ENCODE data around the gene HIVEP3. TPM values are rescaled to one million over a fixed set of nuclear protein-coding genes. Genes with fewer than 3 reads are reported as not detected.
"Not testable (repeated sequence)": the region's sequence is repeated elsewhere in the genome, so short reads cannot be mapped to it uniquely, and the experiment has no call there.

Gene HIVEP3
- total RNA-seq, 1 experiment from 2014 or later, result 1.4 TPM

DNA sequence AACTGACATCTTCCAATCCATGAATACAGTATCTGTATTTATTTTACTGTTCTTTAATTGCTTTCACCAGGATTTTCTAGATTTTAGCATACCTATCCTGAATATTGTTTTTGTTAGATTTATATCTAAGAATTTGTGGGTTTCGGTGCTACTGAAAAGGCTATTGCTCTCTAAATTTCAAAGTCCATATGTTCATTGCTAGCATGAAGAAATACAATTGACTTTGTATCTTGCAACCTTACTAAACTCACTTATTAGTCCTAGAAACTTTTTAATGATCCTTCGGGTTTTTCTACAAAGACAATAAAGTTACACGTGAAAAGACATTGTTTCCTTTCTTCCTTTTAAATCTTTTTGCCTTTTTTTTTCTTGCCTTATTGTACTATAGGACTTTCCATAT is 12.9 kb upstream of the HIVEP3 start:
- in situ Hi-C loops (cut with HindIII; ENCODE audit: low pct_unique_long_range_greater_than_20kb, low sequenced_read_pairs), result no loop called here
- no peak for DNase-seq (ENCODE audit: low read depth)

DNA sequence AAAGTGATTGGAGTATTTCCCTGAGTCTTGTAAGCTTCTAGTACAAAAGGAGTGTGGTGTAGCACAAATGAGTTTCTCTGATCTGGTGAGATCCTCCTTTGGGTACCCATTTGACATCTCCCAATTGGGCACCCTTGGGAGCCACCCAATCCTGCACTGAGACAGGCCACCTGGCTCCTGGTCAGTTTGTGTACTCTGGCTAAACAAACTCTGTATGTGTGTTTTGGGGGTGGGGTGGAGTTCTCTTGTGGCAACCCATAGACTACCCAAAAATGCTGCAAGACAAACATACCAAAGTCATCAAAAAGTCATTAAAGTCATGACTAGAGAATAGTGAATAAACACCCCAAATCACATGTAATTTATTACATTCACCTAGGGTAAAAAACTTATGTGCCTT is 8.4 kb upstream of the HIVEP3 start:
- in situ Hi-C loops (cut with HindIII; ENCODE audit: low pct_unique_long_range_greater_than_20kb, low sequenced_read_pairs), result no loop called here

DNA sequence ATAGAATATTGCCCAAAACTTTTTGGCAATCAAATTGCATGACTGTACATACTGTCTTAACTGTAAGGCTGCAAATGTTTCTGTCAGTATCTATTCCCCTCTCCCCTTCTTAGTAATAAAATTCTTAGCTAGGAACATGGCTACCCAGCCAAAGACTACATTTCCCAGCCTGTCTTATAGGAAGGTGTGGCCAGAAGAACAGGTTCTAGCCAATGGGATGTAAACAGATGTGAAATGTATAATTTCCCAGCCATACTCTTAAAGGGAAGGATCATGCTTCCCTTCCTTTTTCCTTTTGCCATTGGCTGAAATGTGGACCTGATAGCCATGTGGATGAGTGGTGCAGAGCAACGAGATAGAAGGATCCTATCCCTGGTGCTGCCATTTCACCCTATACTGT is 7.0 kb upstream of the HIVEP3 start:
- in situ Hi-C loops (cut with HindIII; ENCODE audit: low pct_unique_long_range_greater_than_20kb, low sequenced_read_pairs), result no loop called here
- no peak for DNase-seq (ENCODE audit: low read depth)

More for the DNA sequence above, 8.4 kb upstream of the HIVEP3 start:
- DNase-seq (ENCODE audit: low read depth), result no peak

DNA sequence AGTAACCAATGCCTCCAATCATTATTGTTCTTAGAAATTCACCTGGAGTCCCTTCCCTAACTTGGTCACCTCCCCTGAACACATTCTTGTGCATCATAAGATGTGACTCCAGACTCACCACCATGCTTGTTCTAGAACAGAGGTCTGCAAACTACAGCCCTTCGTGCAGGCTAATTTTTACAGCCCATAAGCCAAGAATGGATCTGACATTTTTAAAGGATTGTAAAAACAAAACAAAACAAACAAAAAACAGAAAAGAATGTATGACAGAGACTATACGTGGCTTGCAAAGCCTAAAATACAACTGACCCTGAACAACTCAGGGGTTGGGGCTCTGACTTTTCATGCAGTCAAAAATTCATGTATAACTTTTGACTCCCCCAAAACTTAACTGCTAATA is 6.2 kb upstream of the HIVEP3 start:
- in situ Hi-C loops (cut with HindIII; ENCODE audit: low pct_unique_long_range_greater_than_20kb, low sequenced_read_pairs), result no loop called here
- DNase-seq (ENCODE audit: low read depth), result no peak

DNA sequence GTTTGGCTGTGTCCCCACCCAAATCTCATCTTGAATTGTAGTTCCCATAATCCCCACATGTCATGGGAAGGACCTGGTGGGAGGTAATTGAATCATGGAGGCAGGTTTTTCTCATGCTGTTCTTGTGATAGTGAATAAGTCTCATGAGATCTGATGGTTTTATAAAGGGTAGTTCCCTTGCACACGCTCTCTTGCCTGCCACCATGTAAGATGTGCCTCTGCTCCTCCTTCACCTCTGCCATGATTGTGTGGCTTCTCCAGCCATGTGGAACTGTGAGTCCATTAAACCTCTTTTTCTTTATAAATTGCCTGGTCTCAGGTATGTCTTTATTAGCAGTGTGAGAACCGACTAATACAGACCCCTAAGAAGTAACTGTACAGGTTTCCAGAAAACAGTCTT is 2.5 kb upstream of the HIVEP3 start:
- in situ Hi-C loops (cut with HindIII; ENCODE audit: low pct_unique_long_range_greater_than_20kb, low sequenced_read_pairs); DNase-seq (ENCODE audit: low read depth): not testable (repeated sequence)

DNA sequence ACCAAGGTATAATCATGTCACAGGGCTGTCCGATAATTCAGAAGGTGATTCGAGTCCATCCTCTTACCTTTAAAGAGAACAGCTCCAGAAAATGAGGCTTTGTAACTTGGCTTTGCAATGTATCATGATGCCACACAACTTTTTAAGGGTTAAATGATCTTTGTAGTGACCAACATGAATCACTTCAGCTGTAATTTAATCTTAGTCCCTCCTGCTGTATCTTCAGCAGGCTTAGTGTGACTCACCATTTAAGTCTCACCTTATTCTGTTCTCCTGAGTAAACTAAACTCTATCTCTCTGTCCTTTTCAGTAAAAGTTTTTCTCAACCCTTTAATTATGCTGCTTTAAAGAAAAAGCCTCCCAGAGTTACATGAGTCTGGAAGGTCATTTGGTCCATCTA is 1.9 kb upstream of the HIVEP3 start:
- DNase-seq (ENCODE audit: low read depth), result peak; percentile 38
- in situ Hi-C loops (cut with HindIII; ENCODE audit: low pct_unique_long_range_greater_than_20kb, low sequenced_read_pairs), result no loop called here

DNA sequence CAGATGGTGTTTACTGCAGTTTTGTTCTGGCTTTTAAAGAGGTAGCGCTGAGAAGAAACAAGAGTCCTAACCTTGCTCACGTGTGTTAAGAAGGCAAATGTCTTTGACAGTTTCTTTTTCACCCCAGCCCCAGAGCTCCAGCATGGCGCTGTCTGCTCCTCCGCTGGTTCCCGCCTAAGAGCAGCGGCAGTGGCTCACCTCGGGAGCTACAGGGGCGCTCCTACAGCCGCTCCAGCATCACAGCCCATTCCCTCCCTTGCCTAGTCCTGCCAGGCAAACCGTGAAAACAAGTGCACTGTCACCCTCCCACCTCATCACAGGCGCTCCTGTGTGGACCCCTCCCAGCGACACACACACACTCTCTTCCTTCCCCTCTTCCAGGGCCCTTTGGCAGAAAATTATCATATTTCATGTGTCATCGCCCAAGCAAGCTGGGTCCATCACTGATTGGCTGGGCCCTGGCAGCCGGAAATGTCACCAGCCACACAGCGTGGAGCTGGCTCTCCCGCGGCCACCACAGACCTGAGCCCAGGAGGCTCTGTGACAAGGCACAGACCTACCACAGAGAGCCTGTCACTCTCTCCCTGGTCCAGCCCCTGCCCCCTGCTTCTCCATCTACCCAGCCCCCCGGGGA is 1.2 kb upstream of the HIVEP3 start:
- DNase-seq (ENCODE audit: low read depth), result peak; percentile 94
- in situ Hi-C loops (cut with HindIII; ENCODE audit: low pct_unique_long_range_greater_than_20kb, low sequenced_read_pairs), result no loop called here

DNA sequence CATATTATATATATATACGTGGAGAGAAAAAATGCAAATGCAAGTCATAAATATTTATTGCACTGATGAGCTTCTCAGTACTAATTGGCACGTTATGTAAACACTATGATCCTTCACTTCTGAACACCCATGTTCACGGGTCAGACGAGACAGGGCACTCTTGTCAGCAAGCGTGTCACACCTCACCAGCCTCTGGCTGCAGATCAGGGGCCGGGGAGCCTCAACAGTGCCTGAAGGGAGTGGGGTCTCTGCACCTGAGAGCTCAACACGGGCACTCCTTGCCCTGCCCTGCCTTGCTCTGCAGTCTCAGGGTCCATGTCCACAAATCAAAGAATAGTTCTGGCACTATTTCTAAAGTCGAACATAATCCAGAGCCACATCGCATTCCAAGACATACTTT is 409 bp upstream of the HIVEP3 start:
- no peak for DNase-seq (ENCODE audit: low read depth)
- in situ Hi-C loops (cut with HindIII; ENCODE audit: low pct_unique_long_range_greater_than_20kb, low sequenced_read_pairs), result no loop called here

DNA sequence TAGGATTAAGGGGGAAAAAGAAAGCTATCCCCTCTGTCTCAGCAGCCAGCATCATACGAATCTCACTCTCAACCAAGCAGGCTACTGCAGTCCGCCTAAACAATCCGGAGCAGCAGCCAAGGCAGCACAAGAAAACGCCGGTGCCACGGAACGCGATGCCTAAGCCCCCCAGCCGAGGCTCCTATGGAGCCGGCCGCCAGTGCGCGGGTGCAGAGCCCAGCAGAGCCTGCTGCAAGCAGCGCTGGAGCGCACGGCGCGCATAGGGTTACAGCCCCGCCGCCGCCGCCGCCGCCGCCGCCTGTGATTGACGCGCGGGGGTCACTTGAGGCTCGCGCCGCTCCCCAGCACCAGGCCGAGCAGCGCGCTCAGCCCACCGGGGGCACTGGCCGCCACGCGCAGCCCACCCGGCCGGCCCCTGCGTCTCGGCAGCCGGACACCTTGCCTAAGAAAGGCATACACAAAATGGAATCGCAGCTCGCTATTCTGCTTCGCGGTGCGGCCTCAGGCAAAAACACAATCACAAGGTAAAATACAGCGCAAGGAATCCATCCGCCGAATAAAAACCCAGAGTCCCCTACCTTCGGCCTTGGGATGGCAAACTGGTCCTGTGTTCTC is 780 bp downstream of the HIVEP3 start:
- in situ Hi-C loops (cut with HindIII; ENCODE audit: low pct_unique_long_range_greater_than_20kb, low sequenced_read_pairs), result no loop called here
- peak; percentile 41 for DNase-seq (ENCODE audit: low read depth)

DNA sequence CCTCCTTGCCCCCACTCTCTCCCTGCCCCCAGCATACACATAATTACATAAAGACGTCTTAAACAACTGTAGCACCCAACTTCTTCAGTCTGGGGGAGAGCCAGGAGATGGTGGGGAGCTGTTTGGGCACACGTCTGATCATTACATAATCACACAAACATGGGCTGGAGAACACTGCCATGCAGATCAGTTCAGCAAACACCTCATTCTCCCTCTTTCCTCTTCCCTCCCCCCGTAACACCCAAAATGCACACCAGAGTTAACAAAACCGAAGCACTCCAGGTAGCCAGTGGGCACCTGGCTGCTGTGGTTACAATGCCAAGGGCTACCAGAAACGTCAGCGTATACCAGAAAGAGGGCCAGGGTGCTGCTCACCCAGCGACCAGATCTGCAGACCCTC is 1.6 kb downstream of the HIVEP3 start:
- DNase-seq (ENCODE audit: low read depth), result no peak
- in situ Hi-C loops (cut with HindIII; ENCODE audit: low pct_unique_long_range_greater_than_20kb, low sequenced_read_pairs), result no loop called here

DNA sequence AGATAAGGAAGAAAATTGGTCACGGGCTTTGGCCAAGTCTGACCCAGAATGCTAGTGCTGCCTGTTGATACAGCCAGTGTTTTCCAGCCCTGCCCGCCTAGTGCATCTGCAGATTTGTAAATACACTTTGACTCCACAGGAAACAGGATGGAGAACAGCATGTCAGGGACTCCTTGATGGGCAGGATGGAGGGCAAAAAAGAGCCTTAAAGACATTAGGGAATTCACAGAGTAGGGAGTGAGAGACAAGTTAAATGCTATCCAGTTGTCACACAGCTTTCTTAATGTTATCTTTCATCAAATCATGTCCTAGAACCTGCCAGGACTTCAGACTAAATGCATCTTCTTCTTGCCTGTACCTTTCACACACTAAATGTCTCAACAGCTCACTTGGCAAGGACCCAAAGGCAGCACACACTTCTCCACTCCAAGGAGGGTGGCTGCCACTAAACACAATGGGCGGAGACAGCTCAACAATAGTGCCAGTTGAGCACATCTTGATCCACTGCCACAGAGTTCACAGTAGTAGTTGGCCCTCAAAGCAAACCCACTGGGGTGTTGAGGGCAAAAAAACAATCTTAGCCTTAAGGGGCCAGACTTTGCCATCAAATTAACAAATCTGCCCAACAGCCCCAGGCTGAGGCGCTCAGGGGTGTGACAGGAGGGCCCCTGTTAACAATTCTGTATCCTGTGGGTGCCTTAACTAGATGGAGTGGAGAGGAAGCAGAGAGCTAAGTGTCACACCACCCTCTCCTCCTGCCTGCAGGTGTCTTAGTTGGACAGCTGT is 2.7 kb downstream of the HIVEP3 start:
- peak; percentile 70 for DNase-seq (ENCODE audit: low read depth)
- in situ Hi-C loops (cut with HindIII; ENCODE audit: low pct_unique_long_range_greater_than_20kb, low sequenced_read_pairs), result no loop called here

DNA sequence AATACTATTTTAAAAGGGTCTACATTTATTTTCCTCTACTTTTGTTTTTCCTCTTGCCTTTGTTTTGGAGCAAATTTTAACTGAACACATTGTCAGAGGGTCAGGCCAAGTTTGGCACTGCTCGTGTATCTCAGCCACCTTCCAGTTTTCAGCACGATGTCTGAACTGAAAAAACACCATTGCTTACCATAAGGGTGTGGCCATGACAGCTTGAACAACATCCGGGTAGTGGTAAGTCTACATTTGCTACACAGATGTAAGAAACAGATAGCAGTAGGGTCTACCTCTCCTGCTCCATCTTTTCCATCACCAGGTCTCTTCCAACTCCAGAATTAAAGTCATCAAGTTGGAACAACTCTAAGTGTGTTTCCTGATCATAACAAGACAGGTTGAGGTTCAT is 4.2 kb downstream of the HIVEP3 start:
- in situ Hi-C loops (cut with HindIII; ENCODE audit: low pct_unique_long_range_greater_than_20kb, low sequenced_read_pairs), result no loop called here
- no peak for DNase-seq (ENCODE audit: low read depth)

DNA sequence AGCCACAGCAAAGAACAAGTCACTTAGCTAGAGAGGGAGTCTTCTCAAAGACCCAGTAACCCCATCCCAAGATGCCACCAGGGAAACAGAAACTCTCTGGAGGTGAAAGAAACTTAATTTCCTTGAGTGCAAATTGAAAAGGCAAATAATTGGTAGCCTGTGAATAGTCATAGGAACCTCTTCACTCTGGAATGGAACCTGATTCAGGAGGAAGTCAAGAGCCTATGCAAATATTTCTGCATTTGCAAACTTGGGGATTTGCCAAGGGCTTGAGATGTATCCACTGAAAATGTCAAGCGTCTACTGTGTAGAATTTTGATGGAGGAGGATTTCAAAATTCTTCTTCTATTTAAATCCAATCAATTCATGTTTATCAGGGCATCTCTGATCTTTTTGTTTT is 5.7 kb downstream of the HIVEP3 start:
- no peak for DNase-seq (ENCODE audit: low read depth)
- in situ Hi-C loops (cut with HindIII; ENCODE audit: low pct_unique_long_range_greater_than_20kb, low sequenced_read_pairs), result no loop called here

DNA sequence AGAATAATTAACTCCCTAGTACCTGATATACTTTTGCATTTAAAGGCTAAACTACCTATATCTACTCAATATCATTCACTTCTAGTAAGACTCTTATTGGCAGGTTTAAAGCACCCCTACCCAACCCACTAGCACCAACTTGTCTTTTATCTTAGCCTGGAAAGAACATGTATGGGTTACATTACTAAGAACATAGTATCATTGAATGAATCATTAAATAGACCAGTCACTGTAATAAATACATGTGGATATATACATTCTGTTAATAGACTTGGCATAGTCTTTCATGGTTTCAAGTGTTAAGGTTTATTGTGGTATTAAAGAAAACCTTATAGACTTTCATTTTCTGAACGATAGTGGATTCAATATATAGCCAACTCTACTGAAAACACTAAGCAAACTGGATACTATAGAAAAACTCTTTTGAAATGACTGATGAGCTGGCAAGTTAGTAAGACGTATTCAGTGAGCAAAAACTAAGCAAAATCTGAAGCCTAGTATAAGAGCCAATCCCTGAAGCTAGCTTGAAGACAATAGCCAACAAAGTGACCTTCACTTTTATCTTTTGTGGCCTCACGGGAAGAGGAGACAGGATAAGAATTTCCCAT is 10.3 kb downstream of the HIVEP3 start:
- DNase-seq (ENCODE audit: low read depth), result no peak
- in situ Hi-C loops (cut with HindIII; ENCODE audit: low pct_unique_long_range_greater_than_20kb, low sequenced_read_pairs), result no loop called here

DNA sequence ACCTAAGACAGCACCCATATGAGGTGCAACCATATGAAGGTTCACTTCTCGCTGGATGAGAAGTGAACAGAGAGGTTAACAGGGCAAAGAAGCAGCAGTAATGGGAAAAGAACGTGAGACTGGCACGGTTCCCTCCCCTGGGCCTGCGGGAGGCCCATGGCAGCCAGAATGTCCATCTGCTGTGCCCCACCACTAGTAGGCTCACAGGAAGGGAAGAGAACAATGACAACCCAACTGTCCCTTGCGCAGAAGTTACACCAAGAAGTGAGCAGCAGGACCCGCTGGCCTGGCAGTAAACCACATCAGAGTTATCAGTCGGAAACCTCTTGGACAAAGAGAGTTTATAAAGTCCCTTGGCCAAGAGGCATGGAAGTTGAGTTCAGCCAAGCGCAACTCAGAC is 11.3 kb downstream of the HIVEP3 start:
- in situ Hi-C loops (cut with HindIII; ENCODE audit: low pct_unique_long_range_greater_than_20kb, low sequenced_read_pairs), result no loop called here
- DNase-seq (ENCODE audit: low read depth), result no peak

DNA sequence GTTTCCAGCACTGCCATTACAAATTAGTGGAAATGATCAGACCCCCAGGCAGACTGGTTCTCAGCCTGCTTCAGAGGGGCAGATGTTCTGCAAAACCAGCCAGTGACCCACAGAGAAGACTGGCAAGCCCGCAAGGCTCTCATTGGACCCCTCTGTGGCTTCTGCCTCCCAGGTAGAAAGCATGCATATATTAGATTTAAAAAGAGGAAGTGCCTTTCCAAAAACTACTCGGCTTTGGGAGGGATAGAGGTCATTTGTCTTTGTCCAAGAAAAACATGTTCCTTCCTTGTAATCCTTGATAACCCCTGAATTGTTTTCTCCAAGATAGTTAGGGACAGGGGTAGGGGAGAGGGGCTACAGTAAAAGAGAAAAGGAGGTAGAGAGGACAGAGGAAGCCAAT is 11.8 kb downstream of the HIVEP3 start:
- in situ Hi-C loops (cut with HindIII; ENCODE audit: low pct_unique_long_range_greater_than_20kb, low sequenced_read_pairs), result no loop called here
- no peak for DNase-seq (ENCODE audit: low read depth)

DNA sequence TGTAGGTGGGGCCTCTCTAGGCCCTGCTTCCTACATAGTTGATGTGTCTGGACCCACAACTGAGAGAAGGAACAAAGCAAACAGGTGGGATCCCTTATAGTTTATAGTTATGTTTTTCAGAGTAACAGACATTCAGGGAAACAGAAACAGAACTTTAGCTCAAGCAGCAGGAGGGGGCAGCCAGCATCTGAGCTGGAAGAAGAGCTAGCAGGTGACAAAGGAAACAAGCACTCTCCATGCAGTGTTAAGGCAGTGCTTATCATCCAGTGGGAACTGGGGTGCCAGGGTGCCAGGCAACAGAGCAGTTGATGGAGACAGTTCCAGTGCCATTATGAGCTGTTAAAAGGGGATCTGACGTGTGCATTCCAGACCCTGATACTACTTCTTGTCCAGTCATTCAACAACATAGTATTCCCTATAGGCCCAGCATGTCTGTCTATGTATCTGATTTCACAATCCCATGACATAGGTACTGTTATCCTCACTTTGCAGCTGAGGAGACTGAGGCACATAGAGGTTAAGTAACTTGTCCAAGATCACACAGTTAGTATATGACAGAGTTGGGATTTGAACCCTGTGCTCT is 13.5 kb downstream of the HIVEP3 start:
- no peak for DNase-seq (ENCODE audit: low read depth)
- in situ Hi-C loops (cut with HindIII; ENCODE audit: low pct_unique_long_range_greater_than_20kb, low sequenced_read_pairs), result no loop called here

DNA sequence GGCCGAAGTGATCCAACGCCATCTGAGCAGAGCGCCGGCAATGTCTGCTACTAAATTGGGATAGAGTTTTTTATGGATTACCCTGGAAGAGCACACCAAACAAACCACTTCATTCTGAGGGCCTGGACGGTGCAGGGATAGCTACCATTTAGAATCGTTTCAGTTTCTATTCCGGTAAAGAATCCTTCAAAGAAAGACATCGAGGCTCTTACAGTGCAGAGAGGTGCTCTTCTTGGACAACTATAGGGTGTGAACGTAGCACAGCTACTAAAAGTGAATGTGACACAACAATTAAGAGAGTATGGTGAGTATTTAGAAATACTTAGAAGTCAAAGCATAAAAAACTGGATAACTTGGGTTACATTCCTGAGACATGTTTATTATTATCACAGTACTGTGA is 16.1 kb downstream of the HIVEP3 start:
- no peak for DNase-seq (ENCODE audit: low read depth)
- in situ Hi-C loops (cut with HindIII; ENCODE audit: low pct_unique_long_range_greater_than_20kb, low sequenced_read_pairs), result no loop called here

DNA sequence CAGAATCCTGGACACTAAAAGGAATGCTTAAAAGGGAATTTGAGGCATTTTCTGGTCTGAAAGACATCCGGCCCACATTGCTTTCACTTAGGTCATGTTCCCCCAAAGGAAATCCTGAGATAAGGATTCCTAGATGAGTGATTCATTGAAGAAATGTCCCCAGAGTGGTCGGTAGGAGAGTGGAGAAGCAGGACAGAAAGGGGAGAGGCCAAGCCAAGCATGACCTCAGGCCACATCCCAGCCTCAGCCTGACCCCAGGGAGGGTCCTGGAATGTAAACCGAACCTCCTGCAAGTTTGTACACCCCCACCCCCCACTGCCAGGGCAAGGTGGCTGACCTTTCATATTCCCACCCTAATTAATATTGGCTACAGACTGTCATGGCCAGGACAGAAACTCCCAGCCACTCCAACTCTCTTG is 16.6 kb downstream of the HIVEP3 start:
- DNase-seq (ENCODE audit: low read depth), result peak; percentile 69
- in situ Hi-C loops (cut with HindIII; ENCODE audit: low pct_unique_long_range_greater_than_20kb, low sequenced_read_pairs), result no loop called here
